Memory B cell (primary cell): Measurements from ENCODE around the gene SLC43A2.

Source experiments
- ATAC-seq: fragments of 150-1000 bp; cut with Tn5 transposase; 2 replicates; pipeline ENCODE4 v1.10.0; 2021; ENCODE audit warnings: low read depth, mild to moderate bottlenecking, moderate library complexity
- DNase-seq, 2 donors: peaks; one replicate each; pipeline ENCODE4 v3.0.0; 2022; ENCODE audit warnings: low spot score in 2 of 2
- H3K27ac Mint-ChIP-seq: one replicate; pipeline ENCODE4 v1.8.0; 2022; ENCODE audit warnings: mild to moderate bottlenecking, moderate library complexity, mixed read lengths
- H3K27me3 Mint-ChIP-seq: one replicate; pipeline ENCODE4 v1.8.0; 2022; ENCODE audit warnings: mixed read lengths
- H3K36me3 Mint-ChIP-seq: one replicate; pipeline ENCODE4 v1.8.0; 2022; ENCODE audit warnings: mild to moderate bottlenecking, mixed read lengths
- H3K4me1 Mint-ChIP-seq: one replicate; pipeline ENCODE4 v1.8.0; 2022; ENCODE audit warnings: mixed read lengths
- H3K4me3 Mint-ChIP-seq: one replicate; pipeline ENCODE4 v1.8.0; 2022; ENCODE audit warnings: mild to moderate bottlenecking, moderate library complexity, mixed read lengths
- H3K9me3 Mint-ChIP-seq: one replicate; pipeline ENCODE4 v1.8.0; 2022; ENCODE audit warnings: mixed read lengths

The SLC43A2 gene

GRCh38 chr17:1623057-1623630, 5.5 kb downstream of the SLC43A2 start:
- Mint-ChIP-seq H3K27me3 (no peaks in the 10 kb centered on the region), H3K27ac (no peak overlapping the region), H3K4me3 (no peak overlapping the region), H3K4me1 (peaks cover 30% of the 10 kb centered on the region), H3K36me3 (peaks cover 19% of the 10 kb centered on the region), H3K9me3 (no peaks in the 10 kb centered on the region)
- no peak for DNase-seq
- ATAC-seq, result no peak

- DNase-seq (no peak), ATAC-seq (no peak)
- Mint-ChIP-seq H3K36me3 (peaks cover 20% of the 10 kb centered on the region), H3K4me1 (peaks cover 20% of the 10 kb centered on the region), H3K4me3 (no peak overlapping the region), H3K27me3 (no peaks in the 10 kb centered on the region), H3K9me3 (no peaks in the 10 kb centered on the region), H3K27ac (no peak overlapping the region)
These were observed 7.2 kb downstream of the SLC43A2 start for GRCh38 chr17:1621273-1621954.

GRCh38 chr17:1620486-1620885, 8.1 kb downstream of the SLC43A2 start:
- Mint-ChIP-seq H3K27ac (no peak overlapping the region), H3K9me3 (no peaks in the 10 kb centered on the region), H3K36me3 (peaks cover 20% of the 10 kb centered on the region), H3K4me3 (no peak overlapping the region), H3K4me1 (peaks cover 12% of the 10 kb centered on the region), H3K27me3 (no peaks in the 10 kb centered on the region)
- DNase-seq, result no peak
- ATAC-seq, result no peak

GRCh38 chr17:1617620-1618174, 10.9 kb downstream of the SLC43A2 start:
- Mint-ChIP-seq H3K27ac (no peak overlapping the region), H3K9me3 (no peaks in the 10 kb centered on the region), H3K36me3 (peaks cover 26% of the 10 kb centered on the region), H3K4me3 (no peak overlapping the region), H3K4me1 (peaks cover 4% of the 10 kb centered on the region), H3K27me3 (no peaks in the 10 kb centered on the region)
- no peak for ATAC-seq
- no peak for DNase-seq

- ATAC-seq (no peak), DNase-seq (no peak)
- Mint-ChIP-seq H3K4me1 (peaks cover 3% of the 10 kb centered on the region), H3K36me3 (peaks cover 28% of the 10 kb centered on the region), H3K9me3 (no peaks in the 10 kb centered on the region), H3K27ac (no peak overlapping the region), H3K27me3 (no peaks in the 10 kb centered on the region), H3K4me3 (no peak overlapping the region)
These were observed 12.5 kb downstream of the SLC43A2 start for GRCh38 chr17:1616101-1616500.

GRCh38 chr17:1612400-1612799, 16.2 kb downstream of the SLC43A2 start:
- peaks cover 1% of the 10 kb centered on the region for H3K4me1 Mint-ChIP-seq
- no peak overlapping the region for H3K4me3 Mint-ChIP-seq
- peaks cover 19% of the 10 kb centered on the region for H3K36me3 Mint-ChIP-seq
- no peaks in the 10 kb centered on the region for H3K9me3 Mint-ChIP-seq
- ATAC-seq (no peak), DNase-seq (no peak)
- no peak overlapping the region for H3K27ac Mint-ChIP-seq
- H3K27me3 Mint-ChIP-seq, result no peaks in the 10 kb centered on the region

GRCh38 chr17:1611715-1612114, 16.9 kb downstream of the SLC43A2 start:
- Mint-ChIP-seq H3K27ac (no peak overlapping the region), H3K36me3 (peaks cover 19% of the 10 kb centered on the region), H3K27me3 (no peaks in the 10 kb centered on the region), H3K4me3 (no peak overlapping the region), H3K4me1 (peaks cover 3% of the 10 kb centered on the region), H3K9me3 (no peaks in the 10 kb centered on the region)
- DNase-seq (no peak), ATAC-seq (no peak)

GRCh38 chr17:1608676-1609075, 20.0 kb downstream of the SLC43A2 start:
- H3K4me1 Mint-ChIP-seq, result peaks cover 9% of the 10 kb centered on the region
- no peak for ATAC-seq
- no peak overlapping the region for H3K27ac Mint-ChIP-seq

GRCh38 chr17:1607971-1608320, 20.7 kb downstream of the SLC43A2 start:
- H3K4me1 Mint-ChIP-seq, result peaks cover 9% of the 10 kb centered on the region
- ATAC-seq (no peak), DNase-seq (no peak)
- H3K4me3 Mint-ChIP-seq, result peak overlapping the region; percentile 41
- peaks cover 13% of the 10 kb centered on the region for H3K36me3 Mint-ChIP-seq
- H3K27ac Mint-ChIP-seq, result peak overlapping the region; percentile 1
- H3K9me3 Mint-ChIP-seq, result no peaks in the 10 kb centered on the region
- no peaks in the 10 kb centered on the region for H3K27me3 Mint-ChIP-seq

More at GRCh38 chr17:1608676-1609075, 20.0 kb downstream of the SLC43A2 start:
- H3K27me3 Mint-ChIP-seq, result no peaks in the 10 kb centered on the region
- H3K36me3 Mint-ChIP-seq, result peaks cover 15% of the 10 kb centered on the region
- H3K4me3 Mint-ChIP-seq, result no peak overlapping the region
- DNase-seq, result no peak
- H3K9me3 Mint-ChIP-seq, result no peaks in the 10 kb centered on the region

- Mint-ChIP-seq H3K4me1 (peaks cover 9% of the 10 kb centered on the region), H3K36me3 (peaks cover 8% of the 10 kb centered on the region), H3K27me3 (no peaks in the 10 kb centered on the region), H3K4me3 (peak overlapping the region; percentile 66), H3K27ac (no peak overlapping the region), H3K9me3 (no peaks in the 10 kb centered on the region)
- ATAC-seq (no peak), DNase-seq (no peak)
These were observed 22.2 kb downstream of the SLC43A2 start for GRCh38 chr17:1606352-1606985.

GRCh38 chr17:1605681-1606351, 22.8 kb downstream of the SLC43A2 start:
- DNase-seq (no peak), ATAC-seq (no peak)
- Mint-ChIP-seq H3K27me3 (no peaks in the 10 kb centered on the region), H3K4me1 (peaks cover 9% of the 10 kb centered on the region), H3K27ac (no peak overlapping the region), H3K9me3 (no peaks in the 10 kb centered on the region), H3K36me3 (peaks cover 7% of the 10 kb centered on the region), H3K4me3 (peak overlapping the region; percentile 11)

GRCh38 chr17:1604831-1605528, 23.7 kb downstream of the SLC43A2 start:
- DNase-seq (no peak), ATAC-seq (no peak)
- H3K9me3 Mint-ChIP-seq, result no peaks in the 10 kb centered on the region
- peaks cover 7% of the 10 kb centered on the region for H3K36me3 Mint-ChIP-seq
- H3K4me1 Mint-ChIP-seq, result peaks cover 9% of the 10 kb centered on the region
- no peak overlapping the region for H3K27ac Mint-ChIP-seq
- no peak overlapping the region for H3K4me3 Mint-ChIP-seq
- H3K27me3 Mint-ChIP-seq, result no peaks in the 10 kb centered on the region

- H3K27ac Mint-ChIP-seq, result no peak overlapping the region
- peaks cover 6% of the 10 kb centered on the region for H3K4me1 Mint-ChIP-seq
- H3K36me3 Mint-ChIP-seq, result peaks cover 10% of the 10 kb centered on the region
- no peak for DNase-seq
- H3K9me3 Mint-ChIP-seq, result no peaks in the 10 kb centered on the region
- ATAC-seq, result no peak
- no peak overlapping the region for H3K4me3 Mint-ChIP-seq
- no peaks in the 10 kb centered on the region for H3K27me3 Mint-ChIP-seq
These were observed 27.1 kb downstream of the SLC43A2 start for GRCh38 chr17:1601571-1601970.
